C4-2B (cell line): ENCODE results near the gene PCDH15.

Experiments used
- H3K27ac ChIP-seq: fragments of 450-650 bp; 2 replicates; pipeline ENCODE4 v1.5.1; 2017
- ZFX ChIP-seq: fragments of 450-650 bp; IDR thresholded peaks from 2 replicates; pipeline ENCODE4 v1.6.1; 2017
- TF ChIP-seq, protein P1 (sequence below): fragments of 450-650 bp; conservative IDR thresholded peaks from 2 replicates; pipeline ENCODE4 v1.5.1; 2017; ENCODE audit warnings: mild to moderate bottlenecking

Gene PCDH15

DNA sequence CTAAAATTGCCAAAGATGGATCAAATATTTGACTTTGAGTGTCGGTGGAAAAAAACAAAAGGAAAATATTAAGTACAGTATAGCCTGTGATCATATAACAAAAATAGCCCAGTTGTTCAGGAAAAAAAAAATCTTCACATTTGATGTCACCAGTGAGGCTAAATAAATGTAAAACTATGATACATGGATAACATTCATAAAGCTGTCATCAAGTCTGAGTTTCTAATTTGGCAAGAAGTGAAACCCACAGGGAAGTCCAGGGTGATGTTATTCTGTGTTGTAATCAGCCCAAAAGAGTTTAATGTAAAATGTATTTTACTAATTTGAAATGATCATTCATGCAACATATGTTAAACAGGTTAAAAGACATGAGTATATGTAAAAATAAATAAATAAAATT, 908.0 kb downstream of the PCDH15 start:
- TF ChIP-seq, protein P1, sequence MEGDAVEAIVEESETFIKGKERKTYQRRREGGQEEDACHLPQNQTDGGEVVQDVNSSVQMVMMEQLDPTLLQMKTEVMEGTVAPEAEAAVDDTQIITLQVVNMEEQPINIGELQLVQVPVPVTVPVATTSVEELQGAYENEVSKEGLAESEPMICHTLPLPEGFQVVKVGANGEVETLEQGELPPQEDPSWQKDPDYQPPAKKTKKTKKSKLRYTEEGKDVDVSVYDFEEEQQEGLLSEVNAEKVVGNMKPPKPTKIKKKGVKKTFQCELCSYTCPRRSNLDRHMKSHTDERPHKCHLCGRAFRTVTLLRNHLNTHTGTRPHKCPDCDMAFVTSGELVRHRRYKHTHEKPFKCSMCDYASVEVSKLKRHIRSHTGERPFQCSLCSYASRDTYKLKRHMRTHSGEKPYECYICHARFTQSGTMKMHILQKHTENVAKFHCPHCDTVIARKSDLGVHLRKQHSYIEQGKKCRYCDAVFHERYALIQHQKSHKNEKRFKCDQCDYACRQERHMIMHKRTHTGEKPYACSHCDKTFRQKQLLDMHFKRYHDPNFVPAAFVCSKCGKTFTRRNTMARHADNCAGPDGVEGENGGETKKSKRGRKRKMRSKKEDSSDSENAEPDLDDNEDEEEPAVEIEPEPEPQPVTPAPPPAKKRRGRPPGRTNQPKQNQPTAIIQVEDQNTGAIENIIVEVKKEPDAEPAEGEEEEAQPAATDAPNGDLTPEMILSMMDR = no peak
- TF ChIP-seq ZFX = no peak
- no peak overlapping the region for H3K27ac ChIP-seq

DNA sequence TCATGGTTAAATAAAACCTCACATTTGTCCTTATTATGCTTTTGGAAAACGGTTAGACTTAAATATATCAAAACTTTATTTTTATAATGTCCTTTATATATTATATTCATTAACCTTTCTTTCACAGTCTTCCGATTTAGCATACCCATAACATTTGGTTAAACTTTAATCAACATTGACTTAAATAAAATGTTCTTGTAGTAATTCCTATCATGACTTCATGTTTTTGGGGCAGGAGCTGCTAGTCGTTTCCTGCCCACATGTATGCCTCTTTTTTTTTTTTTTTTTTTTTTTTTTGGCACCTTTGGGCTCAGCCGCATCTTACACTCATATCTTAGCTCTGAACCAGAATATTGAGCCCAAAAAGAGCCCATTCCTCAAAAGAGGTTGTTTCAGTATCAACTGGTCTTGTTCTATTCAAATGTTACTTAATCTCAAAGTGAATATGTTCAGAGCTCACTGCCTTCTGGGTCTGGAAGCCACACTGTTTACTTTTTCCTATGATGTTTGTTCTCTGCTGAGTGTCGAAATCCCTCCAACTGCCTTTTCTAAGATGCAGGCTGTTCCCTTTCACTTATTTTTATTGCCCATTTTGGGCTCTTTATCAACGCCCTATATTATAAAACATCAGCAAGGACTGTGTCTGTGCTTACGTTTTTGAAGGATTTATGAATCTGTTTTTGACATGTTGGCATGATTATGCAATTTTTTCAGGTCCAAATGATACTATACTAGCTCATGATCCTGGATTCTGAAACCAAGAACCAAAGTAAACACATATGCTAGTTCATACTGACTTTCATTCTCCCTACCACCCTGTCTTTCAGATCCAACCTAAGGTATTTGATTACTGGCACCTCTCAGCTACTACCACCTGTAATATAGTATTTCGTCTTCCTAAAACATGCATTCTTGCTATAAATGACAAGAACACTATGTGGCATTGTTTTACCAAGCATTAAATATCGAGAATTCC, 914.4 kb downstream of the PCDH15 start:
- TF ChIP-seq, protein P1 = no peak
- no peak for TF ChIP-seq ZFX
- H3K27ac ChIP-seq = no peak overlapping the region

DNA sequence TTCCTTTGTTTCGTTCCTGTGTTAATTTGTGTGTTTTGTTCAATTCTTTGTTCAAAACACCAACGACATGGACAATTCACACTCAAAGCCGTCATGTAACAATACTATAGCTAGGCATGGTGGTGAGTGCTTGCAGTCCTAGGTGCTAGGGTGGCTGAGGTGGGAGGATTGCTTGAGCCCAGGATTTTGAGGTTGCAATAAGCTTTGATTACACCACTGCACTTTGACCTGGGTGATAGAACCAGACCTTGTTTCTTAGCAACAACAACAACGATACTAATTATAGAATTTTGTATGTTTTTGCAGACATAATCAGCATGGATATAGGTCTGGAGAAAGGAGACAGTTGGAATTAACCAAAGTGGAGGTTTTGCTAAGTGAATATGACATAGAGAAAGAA, 936.2 kb downstream of the PCDH15 start:
- TF ChIP-seq, protein P1 = no peak
- TF ChIP-seq ZFX = no peak
- no peak overlapping the region for H3K27ac ChIP-seq

DNA sequence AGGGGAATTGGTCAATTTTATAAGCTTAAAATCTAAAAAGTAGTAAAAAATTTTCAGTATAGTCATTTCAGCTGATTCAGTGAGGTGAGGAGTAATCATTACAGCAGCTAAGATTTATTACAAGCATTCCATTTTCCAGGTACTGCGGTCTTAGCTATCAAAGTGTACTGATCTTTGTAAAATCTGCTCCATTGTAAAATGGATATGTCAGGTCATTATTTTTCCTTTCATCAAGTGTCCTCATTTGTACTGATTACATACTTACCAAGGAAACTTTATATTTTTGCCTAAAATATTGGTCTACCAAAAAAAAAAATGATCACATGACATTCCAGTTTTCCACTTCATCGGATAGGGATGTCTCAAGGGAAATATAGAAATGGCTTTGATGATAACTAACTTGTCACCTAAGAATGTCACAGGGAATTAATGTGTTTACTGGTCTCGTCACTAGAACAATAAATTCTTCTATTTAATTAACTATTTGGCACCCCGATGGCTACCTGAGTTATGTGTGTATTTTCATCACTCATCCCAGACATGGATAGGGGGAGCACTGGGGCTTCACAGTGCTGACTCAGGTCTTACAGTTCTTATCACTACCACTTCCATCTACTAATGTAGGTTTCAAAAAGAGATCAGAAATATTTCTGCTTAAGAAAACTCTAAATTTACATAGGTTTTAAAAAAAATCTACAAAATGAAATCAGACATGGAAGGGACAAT, 948.4 kb downstream of the PCDH15 start:
- no peak overlapping the region for H3K27ac ChIP-seq
- TF ChIP-seq, protein P1 = no peak
- no peak for TF ChIP-seq ZFX

GRCh38 chr10:53846809-53847208, 954.2 kb downstream of the PCDH15 start:
- no peak for TF ChIP-seq ZFX
- TF ChIP-seq, protein P1 = peak; percentile 44
- no peak overlapping the region for H3K27ac ChIP-seq

DNA sequence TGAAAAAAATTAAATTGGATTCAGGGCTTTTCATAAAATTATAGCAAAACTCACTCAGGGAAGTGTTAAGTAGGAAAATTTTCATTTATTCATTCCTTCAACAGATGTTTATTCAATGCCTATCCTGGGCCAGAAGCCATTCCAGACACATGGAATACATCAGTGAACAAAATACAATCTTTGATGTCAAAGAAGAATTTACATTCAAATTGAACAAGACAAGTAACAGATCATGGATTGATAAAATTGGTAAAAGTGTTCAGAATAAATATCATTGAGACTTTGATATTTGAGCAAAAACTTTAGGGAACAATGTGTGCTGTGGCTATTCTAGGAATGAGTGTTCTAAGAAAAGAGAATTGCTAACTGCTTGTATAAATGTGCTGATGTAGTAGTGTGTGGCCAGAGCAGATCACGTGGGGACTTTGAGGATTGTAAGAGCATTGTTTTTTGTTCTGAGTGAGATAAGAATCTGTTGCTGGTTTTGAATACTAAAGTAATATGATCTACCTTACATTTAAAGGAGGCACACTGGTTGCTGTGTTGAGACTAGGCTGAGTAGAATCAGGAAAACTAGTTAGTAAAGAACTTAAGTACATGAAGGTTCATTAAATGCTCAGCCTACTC, 957.2 kb downstream of the PCDH15 start:
- no peak overlapping the region for H3K27ac ChIP-seq
- TF ChIP-seq ZFX = no peak
- TF ChIP-seq, protein P1 = no peak
